Measurements from ENCODE around the gene ARVCF. TPM values are rescaled to one million over a fixed set of nuclear protein-coding genes. Genes with fewer than 3 reads are reported as not detected.

The ARVCF gene
- total RNA-seq, 1 donor = 27.1 TPM

GRCh38 chr22:19984201-19984753 lies 32.3 kb downstream of the ARVCF start:
- no peaks in the 10 kb centered on the region for H3K36me3 ChIP-seq (ENCODE audit: insufficient read depth, low read length)
- peaks cover 17% of the 10 kb centered on the region for H3K79me2 ChIP-seq (ENCODE audit: insufficient read depth, low read length)
- no peak overlapping the region for H3K27ac ChIP-seq (ENCODE audit: low read depth, low read length)
- H3K9me3 ChIP-seq (ENCODE audit: low read depth, low read length) = no peaks in the 10 kb centered on the region
- no peaks in the 10 kb centered on the region for H3K27me3 ChIP-seq (ENCODE audit: insufficient read depth, low read length)
- H3K4me2 ChIP-seq (ENCODE audit: insufficient read depth, low read length) = no peak overlapping the region
- H2AFZ ChIP-seq (ENCODE audit: low read length) = no peak overlapping the region
- TF ChIP-seq CTCF (IDR thresholded peaks at IDR 0.05; ENCODE audit: extremely low read depth, low read depth, low read length) = no peak
- peaks cover 21% of the 10 kb centered on the region for H3K4me1 ChIP-seq (ENCODE audit: insufficient read depth, low read length)
- peaks cover 40% of the 10 kb centered on the region for H4K20me1 ChIP-seq (ENCODE audit: insufficient read depth, low read length)
- DNase-seq (ENCODE audit: insufficient read length, low spot score, missing footprints) = peak; percentile 99
- no peak overlapping the region for H3K4me3 ChIP-seq (ENCODE audit: insufficient read depth, low read length)

GRCh38 chr22:19983741-19984140 lies 32.9 kb downstream of the ARVCF start:
- Histone ChIP-seq H3K4me3 (ENCODE audit: insufficient read depth, low read length) (no peak overlapping the region), H3K27me3 (ENCODE audit: insufficient read depth, low read length) (no peaks in the 10 kb centered on the region), H3K4me2 (ENCODE audit: insufficient read depth, low read length) (no peak overlapping the region), H2AFZ (ENCODE audit: low read length) (no peak overlapping the region), H3K27ac (ENCODE audit: low read depth, low read length) (no peak overlapping the region), H3K36me3 (ENCODE audit: insufficient read depth, low read length) (no peaks in the 10 kb centered on the region), H4K20me1 (ENCODE audit: insufficient read depth, low read length) (peaks cover 40% of the 10 kb centered on the region), H3K4me1 (ENCODE audit: insufficient read depth, low read length) (peaks cover 21% of the 10 kb centered on the region), H3K9me3 (ENCODE audit: low read depth, low read length) (no peaks in the 10 kb centered on the region), H3K79me2 (ENCODE audit: insufficient read depth, low read length) (peaks cover 17% of the 10 kb centered on the region)
- no peak for TF ChIP-seq CTCF (IDR thresholded peaks at IDR 0.05; ENCODE audit: extremely low read depth, low read depth, low read length)
- no peak for DNase-seq (ENCODE audit: insufficient read length, low spot score, missing footprints)

- peaks cover 40% of the 10 kb centered on the region for H4K20me1 ChIP-seq (ENCODE audit: insufficient read depth, low read length)
- H2AFZ ChIP-seq (ENCODE audit: low read length) = no peak overlapping the region
- no peak overlapping the region for H3K27ac ChIP-seq (ENCODE audit: low read depth, low read length)
- peak; percentile 83 for DNase-seq (ENCODE audit: insufficient read length, low spot score, missing footprints)
- no peaks in the 10 kb centered on the region for H3K36me3 ChIP-seq (ENCODE audit: insufficient read depth, low read length)
- H3K27me3 ChIP-seq (ENCODE audit: insufficient read depth, low read length) = no peaks in the 10 kb centered on the region
- H3K9me3 ChIP-seq (ENCODE audit: low read depth, low read length) = no peaks in the 10 kb centered on the region
- H3K4me1 ChIP-seq (ENCODE audit: insufficient read depth, low read length) = peaks cover 21% of the 10 kb centered on the region
- no peak overlapping the region for H3K4me3 ChIP-seq (ENCODE audit: insufficient read depth, low read length)
- peaks cover 17% of the 10 kb centered on the region for H3K79me2 ChIP-seq (ENCODE audit: insufficient read depth, low read length)
- H3K4me2 ChIP-seq (ENCODE audit: insufficient read depth, low read length) = no peak overlapping the region
- no peak for TF ChIP-seq CTCF (IDR thresholded peaks at IDR 0.05; ENCODE audit: extremely low read depth, low read depth, low read length)
Measured at GRCh38 chr22:19982991-19983578, 33.5 kb downstream of the ARVCF start.

- peaks cover 17% of the 10 kb centered on the region for H3K79me2 ChIP-seq (ENCODE audit: insufficient read depth, low read length)
- no peak overlapping the region for H3K27ac ChIP-seq (ENCODE audit: low read depth, low read length)
- peak; percentile 73 for DNase-seq (ENCODE audit: insufficient read length, low spot score, missing footprints)
- H3K4me1 ChIP-seq (ENCODE audit: insufficient read depth, low read length) = peaks cover 21% of the 10 kb centered on the region
- TF ChIP-seq CTCF (IDR thresholded peaks at IDR 0.05; ENCODE audit: extremely low read depth, low read depth, low read length) = no peak
- no peaks in the 10 kb centered on the region for H3K9me3 ChIP-seq (ENCODE audit: low read depth, low read length)
- no peak overlapping the region for H3K4me3 ChIP-seq (ENCODE audit: insufficient read depth, low read length)
- H3K27me3 ChIP-seq (ENCODE audit: insufficient read depth, low read length) = no peaks in the 10 kb centered on the region
- H4K20me1 ChIP-seq (ENCODE audit: insufficient read depth, low read length) = peaks cover 40% of the 10 kb centered on the region
- H3K4me2 ChIP-seq (ENCODE audit: insufficient read depth, low read length) = no peak overlapping the region
- H2AFZ ChIP-seq (ENCODE audit: low read length) = no peak overlapping the region
- H3K36me3 ChIP-seq (ENCODE audit: insufficient read depth, low read length) = no peaks in the 10 kb centered on the region
Measured at GRCh38 chr22:19981961-19982920, 34.4 kb downstream of the ARVCF start.
